Endothelial cell of umbilical vein (primary cell): ENCODE data around the gene PPM1N.
A peak's percentile ranks its signal among the peaks of the same experiment; 100 is the strongest.

Experiments used
- EZH2 ChIP-seq: IDR thresholded peaks from 2 replicates; pipeline ENCODE4 v1.6.1; 2012; ENCODE audit warnings: borderline replicate concordance, low read depth, mild to moderate bottlenecking, moderate library complexity, low read length, inconsistent platforms; ENCODE audit not compliant: severe bottlenecking
- FOS ChIP-seq: IDR thresholded peaks from 2 replicates; pipeline ENCODE4 v1.6.1; 2011; ENCODE audit warnings: mild to moderate bottlenecking, low read length, moderate library complexity, borderline replicate concordance; ENCODE audit not compliant: insufficient read depth
- JUN ChIP-seq: IDR thresholded peaks from 2 replicates; pipeline ENCODE4 v1.6.1; 2011; ENCODE audit warnings: borderline replicate concordance, low read depth; ENCODE audit not compliant: insufficient read length, insufficient read depth
- MYC ChIP-seq: IDR thresholded peaks from one replicate; pipeline ENCODE4 v1.6.1; 2011; ENCODE audit warnings: mild to moderate bottlenecking, low read depth, low read length
- POLR2A ChIP-seq: IDR thresholded peaks from 2 replicates; pipeline ENCODE4 v1.6.1; 2012; ENCODE audit warnings: low read depth, mild to moderate bottlenecking, control low read depth, low read length
- POLR2AphosphoS5 ChIP-seq: IDR thresholded peaks from 2 replicates; pipeline ENCODE4 v1.6.1; 2012; ENCODE audit warnings: low read depth, mild to moderate bottlenecking, control low read depth, low read length, moderate library complexity; ENCODE audit not compliant: insufficient read depth
- TF ChIP-seq, protein P1 (sequence below), 2 donors: IDR thresholded peaks; 1 replicate in 1 of 2; 2 replicates in 1 of 2; pipeline ENCODE4 v1.5.1; 2011; ENCODE audit warnings: low read length in 2 of 2, mild to moderate bottlenecking in 2 of 2, moderate library complexity in 2 of 2, control low read depth in 1 of 2, inconsistent platforms in 1 of 2, low read depth in 1 of 2; ENCODE audit not compliant: insufficient read depth in 1 of 2; ENCODE audit errors: extremely low read depth in 1 of 2
- TF ChIP-seq, protein P2 (sequence below): IDR thresholded peaks from 2 replicates; pipeline ENCODE4 v1.6.1; 2011; ENCODE audit not compliant: insufficient read depth, insufficient read length

DNA sequence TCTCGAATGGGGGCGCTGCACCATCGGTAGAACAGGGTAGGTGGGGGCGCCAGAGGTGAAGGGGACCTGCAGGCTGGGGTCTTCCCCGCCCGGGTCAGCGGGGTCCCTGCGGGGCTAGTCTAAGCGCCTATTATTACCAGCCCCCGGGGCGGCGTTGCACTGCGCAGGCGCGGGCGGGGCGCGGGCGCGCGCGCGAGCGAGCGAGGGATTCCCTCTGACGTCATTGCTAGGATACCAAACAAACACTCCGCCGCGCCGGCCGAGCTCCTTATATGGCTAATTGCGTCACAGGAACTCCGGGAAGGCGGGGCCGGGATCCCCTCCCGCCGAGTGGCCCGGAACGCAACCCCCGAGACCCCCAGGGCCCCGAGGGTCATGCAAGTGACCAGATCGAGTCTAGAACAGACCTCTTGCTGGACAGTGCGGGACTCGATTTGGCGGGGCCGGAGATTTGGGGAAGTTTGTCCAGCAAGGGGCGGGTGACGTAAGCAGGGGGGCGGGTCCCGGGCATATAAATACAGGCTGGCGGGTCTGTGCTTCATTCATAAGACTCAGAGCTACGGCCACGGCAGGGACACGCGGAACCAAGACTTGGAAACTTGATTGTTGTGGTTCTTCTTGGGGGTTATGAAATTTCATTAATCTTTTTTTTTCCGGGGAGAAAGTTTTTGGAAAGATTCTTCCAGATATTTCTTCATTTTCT lies 30.6 kb upstream of the PPM1N start, which contains the start of gene FOSB:
- TF ChIP-seq POLR2A (peak; percentile 59), EZH2 (no peak), POLR2AphosphoS5 (peak; percentile 63), MYC (no peak), JUN (peak; percentile 68), FOS (no peak)
- TF ChIP-seq, protein P1, sequence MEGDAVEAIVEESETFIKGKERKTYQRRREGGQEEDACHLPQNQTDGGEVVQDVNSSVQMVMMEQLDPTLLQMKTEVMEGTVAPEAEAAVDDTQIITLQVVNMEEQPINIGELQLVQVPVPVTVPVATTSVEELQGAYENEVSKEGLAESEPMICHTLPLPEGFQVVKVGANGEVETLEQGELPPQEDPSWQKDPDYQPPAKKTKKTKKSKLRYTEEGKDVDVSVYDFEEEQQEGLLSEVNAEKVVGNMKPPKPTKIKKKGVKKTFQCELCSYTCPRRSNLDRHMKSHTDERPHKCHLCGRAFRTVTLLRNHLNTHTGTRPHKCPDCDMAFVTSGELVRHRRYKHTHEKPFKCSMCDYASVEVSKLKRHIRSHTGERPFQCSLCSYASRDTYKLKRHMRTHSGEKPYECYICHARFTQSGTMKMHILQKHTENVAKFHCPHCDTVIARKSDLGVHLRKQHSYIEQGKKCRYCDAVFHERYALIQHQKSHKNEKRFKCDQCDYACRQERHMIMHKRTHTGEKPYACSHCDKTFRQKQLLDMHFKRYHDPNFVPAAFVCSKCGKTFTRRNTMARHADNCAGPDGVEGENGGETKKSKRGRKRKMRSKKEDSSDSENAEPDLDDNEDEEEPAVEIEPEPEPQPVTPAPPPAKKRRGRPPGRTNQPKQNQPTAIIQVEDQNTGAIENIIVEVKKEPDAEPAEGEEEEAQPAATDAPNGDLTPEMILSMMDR (IDR thresholded peaks at IDR 0.05; ENCODE audit: extremely low read depth in 1 of 2, insufficient read depth in 1 of 2, low read depth in 1 of 2, low read length in 2 of 2), result no peak
- TF ChIP-seq, protein P2, sequence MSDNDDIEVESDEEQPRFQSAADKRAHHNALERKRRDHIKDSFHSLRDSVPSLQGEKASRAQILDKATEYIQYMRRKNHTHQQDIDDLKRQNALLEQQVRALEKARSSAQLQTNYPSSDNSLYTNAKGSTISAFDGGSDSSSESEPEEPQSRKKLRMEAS, result no peak
